Upper lobe of left lung (tissue), 6 donors: ENCODE data around the gene HOXA4. TPM values are rescaled to one million over a fixed set of nuclear protein-coding genes. Genes with fewer than 3 reads are reported as not detected.
A peak's percentile ranks its signal among the peaks of the same experiment; 100 is the strongest.

Source experiments
- ATAC-seq, 2 donors: fragments of 200-7000 bp; cut with Tn5 transposase; one replicate each; pipeline ENCODE4 v1.9.1; 2022; ENCODE audit warnings: mild to moderate bottlenecking in 2 of 2, moderate library complexity in 2 of 2; ENCODE audit not compliant: low FRiP score in 2 of 2
- DNase-seq, 2 donors: peaks; one replicate each; pipeline ENCODE4 v3.0.0-alpha.2; 2019 to 2020
- H3K27ac ChIP-seq, 4 donors: fragments of 200-600 bp; sonication (generic); one replicate each; pipeline ENCODE4 v1.5.1; 2016 to 2019
- H3K27me3 ChIP-seq, 4 donors: fragments of 200-600 bp; sonication (generic); one replicate each; pipeline ENCODE4 v1.5.1; 2017 to 2019
- H3K36me3 ChIP-seq, 4 donors: fragments of 200-600 bp; sonication (generic); one replicate each; pipeline ENCODE4 v1.5.1; 2016 to 2019
- H3K4me1 ChIP-seq, 4 donors: fragments of 200-600 bp; sonication (generic); one replicate each; pipeline ENCODE4 v1.5.1; 2018 to 2019
- H3K4me3 ChIP-seq, 4 donors: fragments of 200-600 bp; sonication (generic); one replicate each; pipeline ENCODE4 v1.5.1; 2017 to 2019; ENCODE audit warnings: mild to moderate bottlenecking in 2 of 4, moderate library complexity in 1 of 4
- H3K9me3 ChIP-seq, 4 donors: fragments of 200-600 bp; sonication (generic); one replicate each; pipeline ENCODE4 v1.5.1; 2018 to 2019
- EP300 ChIP-seq, 4 donors: sonication (generic); formaldehyde crosslinking; IDR thresholded peaks; one replicate each; pipeline ENCODE4 v1.5.1; 2017; ENCODE audit warnings: antibody characterized with exemption in 4 of 4, control low read depth in 2 of 4
- POLR2A ChIP-seq, 4 donors: fragments of 450-650 bp; IDR thresholded peaks; one replicate each; pipeline ENCODE4 v1.5.1; 2016 to 2017; ENCODE audit warnings: antibody characterized with exemption in 4 of 4, mild to moderate bottlenecking in 2 of 4
- POLR2AphosphoS5 ChIP-seq, 2 donors: sonication (generic); formaldehyde crosslinking; IDR thresholded peaks; one replicate each; pipeline ENCODE4 v1.5.1; 2017; ENCODE audit warnings: antibody characterized with exemption in 2 of 2
- WGBS, 2 donors: methylation state at CpG; one replicate each; pipeline ENCODE4 v1.1.5; 2017 to 2018; 5-methylcytosine and 5-hydroxymethylcytosine counted together
- total RNA-seq, 6 donors: library from RNA; depleted of rRNA in 4 of 6; stranded (reverse); fragments of >200 nt in 4 of 6; gene quantifications; one replicate each; pipeline versions ENCODE4 v1.1.0 to v1.2.1, GENCODE V29; 2016 to 2021
- TF ChIP-seq, protein P1 (sequence below), 6 experiments: fragments of 450-650 bp in 4 of 6; fragments of 200-600 bp in 2 of 6; sonication (generic) in 2 of 6; IDR thresholded peaks; one replicate each; pipeline ENCODE4 v1.5.1; 2016 to 2019; ENCODE audit warnings: antibody characterized with exemption in 6 of 6
- donor health status: DM: no; HTN: no; CAD: no; lungs with moderate emphysema.
- donor health status: DM: no; HTN: yes; CAD: no; lungs with severe emphysema.

HOXA4 gene
- total RNA-seq, 6 donors from 2014 or later, result 1.5 to 10.5 (median 6.2) TPM

DNA sequence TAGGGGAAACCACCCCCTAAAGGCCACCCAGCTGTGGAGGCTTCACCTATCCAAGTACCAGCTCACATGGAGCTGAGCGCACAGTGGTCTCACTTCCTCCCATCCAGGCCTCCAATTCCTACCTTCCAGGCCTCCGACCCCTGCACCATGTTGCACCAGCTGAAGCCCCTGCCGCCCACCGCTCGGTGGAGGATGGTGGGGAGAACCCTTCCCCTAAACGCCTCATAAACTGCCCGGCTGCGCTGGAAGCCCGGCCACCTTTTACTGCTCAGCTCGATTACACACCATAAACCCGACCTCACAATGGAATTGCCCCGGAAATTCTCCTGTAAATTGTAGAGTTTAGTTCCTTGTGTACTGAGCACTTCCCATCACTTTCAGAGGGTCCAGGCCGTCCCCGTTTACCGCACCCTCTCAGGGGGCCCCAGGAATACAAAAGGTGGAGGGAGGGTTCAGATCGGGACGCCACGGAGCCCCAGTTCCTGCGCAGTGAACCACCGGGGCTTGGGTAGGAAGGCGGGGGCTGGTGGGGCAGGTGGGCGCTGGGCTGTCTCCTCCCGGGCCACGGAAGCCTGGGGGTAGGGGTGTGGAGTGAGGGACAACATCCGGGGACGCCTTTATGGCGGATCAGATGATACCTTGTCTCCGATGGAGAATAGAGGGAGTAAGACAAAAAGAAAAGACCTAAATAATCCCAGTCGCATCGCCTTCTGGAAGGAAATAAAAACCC, 27.3 kb upstream of the HOXA4 start:
- no peaks in the 10 kb centered on the region for H3K9me3 ChIP-seq
- peaks cover 0 to 67% (median 34%) of the 10 kb centered on the region in 4 donors for H3K27me3 ChIP-seq
- H3K36me3 ChIP-seq, result no peaks in the 10 kb centered on the region
- ATAC-seq (no peak), DNase-seq (peak in 1 of 2 donors; percentile 10)
- H3K4me1 ChIP-seq, result peaks cover 28 to 53% (median 42%) of the 10 kb centered on the region in 4 donors
- 38 to 48% methylated on average over 30 of the region's 30 CpGs for WGBS, 2 donors
- no peak overlapping the region for H3K4me3 ChIP-seq
- no peak overlapping the region for H3K27ac ChIP-seq
- TF ChIP-seq, protein P1, sequence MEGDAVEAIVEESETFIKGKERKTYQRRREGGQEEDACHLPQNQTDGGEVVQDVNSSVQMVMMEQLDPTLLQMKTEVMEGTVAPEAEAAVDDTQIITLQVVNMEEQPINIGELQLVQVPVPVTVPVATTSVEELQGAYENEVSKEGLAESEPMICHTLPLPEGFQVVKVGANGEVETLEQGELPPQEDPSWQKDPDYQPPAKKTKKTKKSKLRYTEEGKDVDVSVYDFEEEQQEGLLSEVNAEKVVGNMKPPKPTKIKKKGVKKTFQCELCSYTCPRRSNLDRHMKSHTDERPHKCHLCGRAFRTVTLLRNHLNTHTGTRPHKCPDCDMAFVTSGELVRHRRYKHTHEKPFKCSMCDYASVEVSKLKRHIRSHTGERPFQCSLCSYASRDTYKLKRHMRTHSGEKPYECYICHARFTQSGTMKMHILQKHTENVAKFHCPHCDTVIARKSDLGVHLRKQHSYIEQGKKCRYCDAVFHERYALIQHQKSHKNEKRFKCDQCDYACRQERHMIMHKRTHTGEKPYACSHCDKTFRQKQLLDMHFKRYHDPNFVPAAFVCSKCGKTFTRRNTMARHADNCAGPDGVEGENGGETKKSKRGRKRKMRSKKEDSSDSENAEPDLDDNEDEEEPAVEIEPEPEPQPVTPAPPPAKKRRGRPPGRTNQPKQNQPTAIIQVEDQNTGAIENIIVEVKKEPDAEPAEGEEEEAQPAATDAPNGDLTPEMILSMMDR (IDR thresholded peaks at IDR 0.05), result no peak
- TF ChIP-seq EP300 (IDR thresholded peaks at IDR 0.05), result no peak
- TF ChIP-seq POLR2A (IDR thresholded peaks at IDR 0.05), result no peak
- no peak for TF ChIP-seq POLR2AphosphoS5 (IDR thresholded peaks at IDR 0.05)

DNA sequence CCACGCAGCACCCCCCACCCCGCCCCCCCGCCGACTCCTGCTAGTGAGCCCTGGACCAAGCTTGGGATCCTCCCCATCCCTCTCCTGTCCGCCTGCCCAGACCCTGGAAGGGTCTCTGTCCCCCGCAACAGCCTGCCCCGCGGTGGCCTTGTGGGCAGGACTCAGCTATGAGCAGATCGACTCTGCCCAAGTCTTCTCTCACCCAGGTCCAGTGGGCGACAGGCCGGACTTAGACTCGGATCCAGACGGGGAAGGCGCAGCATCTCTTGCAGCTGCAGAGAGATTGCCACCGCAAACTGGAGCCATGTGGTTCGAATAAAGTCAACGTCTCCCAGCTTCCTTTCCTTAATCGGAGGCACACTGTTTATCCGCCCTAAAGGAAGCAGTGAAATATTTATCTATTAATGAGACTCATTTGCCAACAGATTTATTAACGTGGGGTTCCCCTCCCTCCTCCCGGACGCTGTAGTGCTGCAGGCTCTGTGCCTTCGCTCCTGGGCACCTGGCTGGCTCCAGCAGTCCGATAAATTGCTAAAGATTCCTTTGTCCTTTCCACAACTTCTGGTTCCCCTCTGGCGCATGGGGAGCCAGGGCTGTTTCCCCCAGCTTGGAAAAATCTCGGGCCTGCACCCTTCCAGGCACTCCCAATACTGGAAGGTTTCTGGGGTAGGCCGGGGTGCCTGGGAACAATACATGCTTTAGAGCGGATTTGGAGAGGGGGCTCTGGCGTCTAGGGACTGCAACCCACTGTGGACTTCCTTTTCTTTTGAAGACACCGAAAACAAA, 26.6 kb upstream of the HOXA4 start:
- Histone ChIP-seq H3K27me3 (peaks cover 0 to 75% (median 39%) of the 10 kb centered on the region in 4 donors), H3K9me3 (no peaks in the 10 kb centered on the region), H3K4me1 (peaks cover 35 to 58% (median 46%) of the 10 kb centered on the region in 4 donors), H3K36me3 (no peaks in the 10 kb centered on the region), H3K27ac (peak overlapping the region in 2 of 4 donors; percentile 82), H3K4me3 (peak overlapping the region; percentile 44 to 59 (median 51))
- TF ChIP-seq, protein P1 (IDR thresholded peaks at IDR 0.05), result no peak
- TF ChIP-seq EP300 (IDR thresholded peaks at IDR 0.05) (no peak), POLR2AphosphoS5 (IDR thresholded peaks at IDR 0.05) (no peak), POLR2A (IDR thresholded peaks at IDR 0.05) (no peak)
- DNase-seq (peak in 1 of 2 donors; percentile 18), ATAC-seq (no peak)
- 15 to 19% methylated on average over 17 to 26 of the region's 30 CpGs for WGBS, 2 donors

DNA sequence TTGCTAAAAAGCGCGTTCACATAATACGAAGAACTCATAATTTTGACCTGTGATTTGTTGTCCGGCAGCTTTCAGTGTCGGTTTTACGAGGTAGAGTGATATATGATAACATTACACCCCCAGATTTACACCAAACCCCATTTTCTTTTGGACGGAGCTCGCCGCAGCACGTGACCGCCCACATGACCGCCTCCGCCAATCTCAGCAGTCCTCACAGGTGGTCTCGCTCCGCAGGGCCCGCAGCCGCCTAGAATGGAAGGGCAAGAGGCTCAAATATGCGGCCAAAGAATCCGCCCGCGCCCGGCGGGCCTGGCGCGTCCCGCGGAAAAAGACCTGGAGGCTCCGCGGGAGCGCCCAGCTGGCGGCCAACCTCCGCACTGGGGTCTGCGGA, 25.9 kb upstream of the HOXA4 start, which contains the start of gene HOXA7:
Gene HOXA7, minus strand, starts transcription at position 168 of the 391 bp plus-strand sequence. Its CDS starts 130 bp downstream, at position 38.
- ATAC-seq (peak in 1 of 2 donors; percentile 51), DNase-seq (peak; percentile 24 to 89)
- Histone ChIP-seq H3K4me3 (peak within 1 kb of the TSS; percentile 44 to 59 (median 51)), H3K4me1 (peaks cover 36 to 58% (median 45%) of the 10 kb centered on the region in 4 donors), H3K36me3 (no peaks in the 10 kb centered on the region), H3K27ac (peak within 1 kb of the TSS; percentile 62 to 82 (median 72)), H3K9me3 (no peaks in the 10 kb centered on the region), H3K27me3 (peaks cover 0 to 75% (median 44%) of the 10 kb centered on the region in 4 donors)
- TF ChIP-seq EP300 (IDR thresholded peaks at IDR 0.05) (no peak), POLR2AphosphoS5 (IDR thresholded peaks at IDR 0.05) (peak in 1 of 2 donors; percentile 8)
- 0 to 3% methylated on average over 11 to 20 of the region's 33 CpGs for WGBS, 2 donors

DNA sequence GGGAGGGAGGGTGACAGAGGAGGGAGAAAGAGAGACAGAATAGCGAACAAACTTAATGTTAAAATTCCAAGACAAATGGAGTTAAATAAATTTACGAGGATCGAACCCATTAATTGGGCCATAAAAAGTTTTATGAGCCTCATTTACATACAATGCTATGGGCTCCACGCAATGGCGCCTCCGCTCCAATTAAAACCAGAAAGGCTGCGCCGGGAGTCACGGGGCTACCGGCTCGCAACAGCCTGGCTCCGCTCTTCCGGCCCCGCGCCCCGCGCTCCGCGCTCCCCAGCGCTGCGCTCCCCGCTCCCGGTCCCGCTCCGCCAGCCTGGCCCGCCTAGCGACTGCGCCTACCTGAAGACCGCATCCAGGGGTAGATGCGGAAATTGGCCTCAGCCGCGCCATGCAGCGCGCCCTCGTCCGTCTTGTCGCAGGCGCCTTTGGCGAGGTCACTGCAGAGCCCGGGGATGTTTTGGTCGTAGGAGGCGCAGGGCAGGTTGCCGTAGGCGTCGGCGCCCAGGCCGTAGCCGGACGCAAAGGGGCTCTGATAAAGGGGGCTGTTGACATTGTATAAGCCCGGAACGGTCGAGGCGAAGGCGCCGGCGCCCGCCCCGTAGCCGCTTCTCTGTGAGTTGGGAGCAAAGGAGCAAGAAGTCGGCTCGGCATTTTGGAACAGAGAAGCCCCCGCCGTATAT, 25.4 kb upstream of the HOXA4 start:
- Histone ChIP-seq H3K27me3 (peaks cover 0 to 79% (median 46%) of the 10 kb centered on the region in 4 donors), H3K36me3 (no peaks in the 10 kb centered on the region), H3K4me3 (peak overlapping the region; percentile 44 to 59 (median 51)), H3K9me3 (no peaks in the 10 kb centered on the region), H3K4me1 (peaks cover 36 to 58% (median 47%) of the 10 kb centered on the region in 4 donors), H3K27ac (peak overlapping the region; percentile 62 to 82 (median 72))
- ATAC-seq (peak in 1 of 2 donors; percentile 31), DNase-seq (peak; percentile 19 to 87)
- TF ChIP-seq POLR2AphosphoS5 (IDR thresholded peaks at IDR 0.05) (no peak), POLR2A (IDR thresholded peaks at IDR 0.05) (no peak), EP300 (IDR thresholded peaks at IDR 0.05) (no peak)
- TF ChIP-seq, protein P1 (IDR thresholded peaks at IDR 0.05), result no peak
- 3 to 5% methylated on average over 6 to 58 of the region's 63 CpGs for WGBS, 2 donors
